Measurements from ENCODE around the gene MT3. TPM values are rescaled to one million over a fixed set of nuclear protein-coding genes. Genes with fewer than 3 reads are reported as not detected.

The MT3 gene
- total and polyA plus RNA-seq, 9 of the 15 experiments (the other 6 are each of a cell fraction or from before 2014, with no cell fraction given), result not detected

GRCh38 chr16:56576585-56577299, 12.6 kb upstream of the MT3 start (continued):
- TF ChIP-seq BCOR (IDR thresholded peaks at IDR 0.05) (peak; percentile 75), ZNF408 (CRISPR knock-in tag; IDR thresholded peaks at IDR 0.05; ENCODE audit: low read depth) (no peak), ZNF507 (tag; conservative IDR thresholded peaks at IDR 0.05) (no peak), ETV1 (tag; conservative IDR thresholded peaks at IDR 0.05; ENCODE audit: low read depth) (peak; percentile 47; the same call in 1 of the 2 replicates), ZNF280B (CRISPR knock-in tag; IDR thresholded peaks at IDR 0.05) (no peak), ZNF347 (CRISPR knock-in tag; IDR thresholded peaks at IDR 0.05; ENCODE audit: low read depth) (no peak), KDM5B (IDR thresholded peaks at IDR 0.05; ENCODE audit: insufficient replicate concordance, low read depth, low read length) (no peak), ZNF444 (CRISPR knock-in tag; IDR thresholded peaks at IDR 0.05) (no peak), SAFB (IDR thresholded peaks at IDR 0.05; ENCODE audit: borderline replicate concordance, low read depth, low read length) (no peak), CTBP1 (IDR thresholded peaks at IDR 0.05; ENCODE audit: borderline replicate concordance) (peak; percentile 87), CBFA2T2 (conservative IDR thresholded peaks at IDR 0.05) (no peak), MAX (CRISPR knock-in tag; IDR thresholded peaks at IDR 0.05) (no peak), GATA2 (CRISPR knock-in tag; IDR thresholded peaks at IDR 0.05) (no peak)
- TF ChIP-seq, protein P1, sequence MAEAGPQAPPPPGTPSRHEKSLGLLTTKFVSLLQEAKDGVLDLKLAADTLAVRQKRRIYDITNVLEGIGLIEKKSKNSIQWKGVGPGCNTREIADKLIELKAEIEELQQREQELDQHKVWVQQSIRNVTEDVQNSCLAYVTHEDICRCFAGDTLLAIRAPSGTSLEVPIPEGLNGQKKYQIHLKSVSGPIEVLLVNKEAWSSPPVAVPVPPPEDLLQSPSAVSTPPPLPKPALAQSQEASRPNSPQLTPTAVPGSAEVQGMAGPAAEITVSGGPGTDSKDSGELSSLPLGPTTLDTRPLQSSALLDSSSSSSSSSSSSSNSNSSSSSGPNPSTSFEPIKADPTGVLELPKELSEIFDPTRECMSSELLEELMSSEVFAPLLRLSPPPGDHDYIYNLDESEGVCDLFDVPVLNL (CRISPR knock-in tag; IDR thresholded peaks at IDR 0.05; ENCODE audit: low read depth), result no peak
- TF ChIP-seq, protein P2, sequence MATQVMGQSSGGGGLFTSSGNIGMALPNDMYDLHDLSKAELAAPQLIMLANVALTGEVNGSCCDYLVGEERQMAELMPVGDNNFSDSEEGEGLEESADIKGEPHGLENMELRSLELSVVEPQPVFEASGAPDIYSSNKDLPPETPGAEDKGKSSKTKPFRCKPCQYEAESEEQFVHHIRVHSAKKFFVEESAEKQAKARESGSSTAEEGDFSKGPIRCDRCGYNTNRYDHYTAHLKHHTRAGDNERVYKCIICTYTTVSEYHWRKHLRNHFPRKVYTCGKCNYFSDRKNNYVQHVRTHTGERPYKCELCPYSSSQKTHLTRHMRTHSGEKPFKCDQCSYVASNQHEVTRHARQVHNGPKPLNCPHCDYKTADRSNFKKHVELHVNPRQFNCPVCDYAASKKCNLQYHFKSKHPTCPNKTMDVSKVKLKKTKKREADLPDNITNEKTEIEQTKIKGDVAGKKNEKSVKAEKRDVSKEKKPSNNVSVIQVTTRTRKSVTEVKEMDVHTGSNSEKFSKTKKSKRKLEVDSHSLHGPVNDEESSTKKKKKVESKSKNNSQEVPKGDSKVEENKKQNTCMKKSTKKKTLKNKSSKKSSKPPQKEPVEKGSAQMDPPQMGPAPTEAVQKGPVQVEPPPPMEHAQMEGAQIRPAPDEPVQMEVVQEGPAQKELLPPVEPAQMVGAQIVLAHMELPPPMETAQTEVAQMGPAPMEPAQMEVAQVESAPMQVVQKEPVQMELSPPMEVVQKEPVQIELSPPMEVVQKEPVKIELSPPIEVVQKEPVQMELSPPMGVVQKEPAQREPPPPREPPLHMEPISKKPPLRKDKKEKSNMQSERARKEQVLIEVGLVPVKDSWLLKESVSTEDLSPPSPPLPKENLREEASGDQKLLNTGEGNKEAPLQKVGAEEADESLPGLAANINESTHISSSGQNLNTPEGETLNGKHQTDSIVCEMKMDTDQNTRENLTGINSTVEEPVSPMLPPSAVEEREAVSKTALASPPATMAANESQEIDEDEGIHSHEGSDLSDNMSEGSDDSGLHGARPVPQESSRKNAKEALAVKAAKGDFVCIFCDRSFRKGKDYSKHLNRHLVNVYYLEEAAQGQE (IDR thresholded peaks at IDR 0.05; ENCODE audit: borderline replicate concordance), result peak; percentile 84
- TF ChIP-seq, protein P2 (CRISPR knock-in tag; IDR thresholded peaks at IDR 0.05; ENCODE audit: low read depth), result no peak
